Gastroesophageal sphincter (tissue), 4 donors: ENCODE data around the gene MGST3. TPM values are rescaled to one million over a fixed set of nuclear protein-coding genes. Genes with fewer than 3 reads are reported as not detected.

Source experiments
- ATAC-seq: fragments of 150-250 bp; one replicate; pipeline ENCODE4 v1.9.1; 2016; ENCODE audit warnings: mild to moderate bottlenecking, moderate library complexity
- H3K27ac ChIP-seq, 4 donors: fragments of 200-600 bp; sonication (generic) in 3 of 4; 1 replicate in 3 of 4; 2 replicates in 1 of 4; pipeline ENCODE4 v1.5.1; 2016 to 2019
- H3K27me3 ChIP-seq: fragments of 200-600 bp; sonication (generic); one replicate; pipeline ENCODE4 v1.5.1; 2019
- H3K36me3 ChIP-seq, 2 donors: fragments of 200-600 bp; sonication (generic); one replicate each; pipeline ENCODE4 v1.5.1; 2019; ENCODE audit warnings: control low read depth in 1 of 2
- H3K4me1 ChIP-seq, 3 donors: fragments of 200-600 bp; sonication (generic); 1 replicate in 2 of 3; 2 replicates in 1 of 3; pipeline ENCODE4 v1.5.1; 2016 to 2019; ENCODE audit warnings: control low read depth in 2 of 3
- H3K4me3 ChIP-seq, 2 donors: fragments of 200-600 bp; sonication (generic); one replicate each; pipeline ENCODE4 v1.5.1; 2019; ENCODE audit warnings: mild to moderate bottlenecking in 1 of 2, moderate library complexity in 1 of 2
- H3K9me3 ChIP-seq, 3 donors: fragments of 200-600 bp; sonication (generic); one replicate each; pipeline ENCODE4 v1.5.1; 2017 to 2019; ENCODE audit warnings: control low read depth in 2 of 3
- EP300 ChIP-seq: sonication (generic); formaldehyde crosslinking; IDR thresholded peaks from one replicate; pipeline ENCODE4 v1.6.1; 2017; ENCODE audit warnings: antibody characterized with exemption, mild to moderate bottlenecking
- POLR2A ChIP-seq, 2 donors: fragments of 450-650 bp; IDR thresholded peaks; one replicate each; pipeline ENCODE4 v1.6.1; 2017; ENCODE audit warnings: antibody characterized with exemption in 2 of 2, mild to moderate bottlenecking in 2 of 2, moderate library complexity in 1 of 2
- POLR2AphosphoS5 ChIP-seq: sonication (generic); formaldehyde crosslinking; IDR thresholded peaks from one replicate; pipeline ENCODE4 v1.6.1; 2017; ENCODE audit warnings: antibody characterized with exemption
- WGBS, 2 donors: methylation state at CpG; one replicate each; pipeline ENCODE4 v1.1.5; 2018; ENCODE audit warnings: low coverage in 1 of 2; 5-methylcytosine and 5-hydroxymethylcytosine counted together
- total RNA-seq, 4 donors: library from RNA; depleted of rRNA; stranded (reverse); fragments of >200 nt; gene quantifications; one replicate each; pipeline ENCODE4 v1.1.0, GENCODE V29; 2016
- TF ChIP-seq, protein P1 (sequence below), 4 experiments: fragments of 200-600 bp in 2 of 4; fragments of 450-650 bp in 2 of 4; sonication (generic) in 1 of 4; IDR thresholded peaks; one replicate each; pipeline ENCODE4 v1.5.1; 2017 to 2019; ENCODE audit warnings: antibody characterized with exemption in 4 of 4, mild to moderate bottlenecking in 2 of 4, moderate library complexity in 2 of 4

MGST3 gene
- total RNA-seq, 4 donors from 2014 or later: 190 to 236 (median 230) TPM

DNA sequence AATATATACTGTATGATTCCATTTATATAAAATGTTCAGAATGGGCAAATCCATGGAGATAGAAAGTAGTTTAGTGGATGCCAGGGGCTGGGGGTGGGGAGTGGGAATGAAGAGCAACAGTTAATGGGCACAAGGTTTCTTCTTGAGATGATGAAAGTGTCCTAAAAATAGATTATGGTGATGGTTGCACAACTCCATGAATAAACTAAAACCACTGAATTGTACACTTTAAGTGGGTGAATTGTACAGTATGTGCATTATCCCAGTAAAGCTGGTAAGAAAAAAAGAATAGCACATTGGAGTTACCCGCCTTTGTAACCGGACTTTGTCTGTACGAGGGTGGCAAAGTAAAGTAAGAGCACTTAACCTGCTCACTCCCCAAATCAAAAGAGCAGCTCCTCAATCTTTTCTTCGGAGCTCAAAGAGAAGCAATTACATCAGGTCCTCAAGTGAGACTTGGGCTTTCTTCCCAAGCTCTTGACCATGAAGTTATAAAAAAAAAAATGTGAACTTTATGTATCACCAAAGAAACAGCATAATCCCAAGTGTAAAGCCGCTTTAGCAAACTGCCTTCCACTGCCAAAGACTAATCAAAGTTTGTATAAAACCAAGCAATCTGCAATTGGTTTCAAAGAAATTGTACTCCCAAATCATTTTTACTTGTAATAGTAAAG lies 35.3 kb downstream of the MGST3 start:
- Histone ChIP-seq H3K36me3 (peaks cover 9 to 91% of the 10 kb centered on the region in 2 donors), H3K9me3 (no peaks in the 10 kb centered on the region), H3K27ac (no peak overlapping the region), H3K27me3 (no peaks in the 10 kb centered on the region), H3K4me3 (no peak overlapping the region), H3K4me1 (peaks cover 0 to 4% (median 0%) of the 10 kb centered on the region in 3 donors)
- no peak for ATAC-seq
- 0 to 77% methylated on average over 1 to 5 of the region's 5 CpGs for WGBS, 2 donors
- TF ChIP-seq, protein P1, sequence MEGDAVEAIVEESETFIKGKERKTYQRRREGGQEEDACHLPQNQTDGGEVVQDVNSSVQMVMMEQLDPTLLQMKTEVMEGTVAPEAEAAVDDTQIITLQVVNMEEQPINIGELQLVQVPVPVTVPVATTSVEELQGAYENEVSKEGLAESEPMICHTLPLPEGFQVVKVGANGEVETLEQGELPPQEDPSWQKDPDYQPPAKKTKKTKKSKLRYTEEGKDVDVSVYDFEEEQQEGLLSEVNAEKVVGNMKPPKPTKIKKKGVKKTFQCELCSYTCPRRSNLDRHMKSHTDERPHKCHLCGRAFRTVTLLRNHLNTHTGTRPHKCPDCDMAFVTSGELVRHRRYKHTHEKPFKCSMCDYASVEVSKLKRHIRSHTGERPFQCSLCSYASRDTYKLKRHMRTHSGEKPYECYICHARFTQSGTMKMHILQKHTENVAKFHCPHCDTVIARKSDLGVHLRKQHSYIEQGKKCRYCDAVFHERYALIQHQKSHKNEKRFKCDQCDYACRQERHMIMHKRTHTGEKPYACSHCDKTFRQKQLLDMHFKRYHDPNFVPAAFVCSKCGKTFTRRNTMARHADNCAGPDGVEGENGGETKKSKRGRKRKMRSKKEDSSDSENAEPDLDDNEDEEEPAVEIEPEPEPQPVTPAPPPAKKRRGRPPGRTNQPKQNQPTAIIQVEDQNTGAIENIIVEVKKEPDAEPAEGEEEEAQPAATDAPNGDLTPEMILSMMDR (IDR thresholded peaks at IDR 0.05): no peak
- TF ChIP-seq EP300 (no peak), POLR2AphosphoS5 (no peak), POLR2A (IDR thresholded peaks at IDR 0.05) (no peak)

DNA sequence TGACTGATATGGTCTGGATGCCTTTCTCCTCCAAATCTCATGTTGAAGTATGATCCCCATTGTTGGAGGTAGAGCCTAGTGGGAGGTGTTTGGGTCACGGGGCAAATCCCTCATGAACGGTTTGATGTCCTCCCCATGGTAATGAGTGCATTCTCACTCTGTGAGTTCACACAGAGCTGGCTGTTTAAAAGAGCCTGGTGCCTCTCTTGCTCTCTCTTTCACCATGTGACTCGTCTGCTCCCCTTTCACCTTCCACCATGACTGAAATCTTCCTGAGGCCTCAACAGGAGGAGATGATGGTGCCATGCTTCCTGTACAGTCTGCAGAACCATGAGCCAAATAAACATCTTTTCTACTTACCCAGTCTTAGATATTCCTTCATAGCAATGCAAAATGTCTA lies 37.1 kb downstream of the MGST3 start:
- no peaks in the 10 kb centered on the region for H3K9me3 ChIP-seq
- no peak for ATAC-seq
- peaks cover 9 to 89% of the 10 kb centered on the region in 2 donors for H3K36me3 ChIP-seq
- WGBS, 2 donors: 78 to 97% methylated on average over 3 of the region's 3 CpGs
- no peak for TF ChIP-seq EP300
- H3K27ac ChIP-seq: no peak overlapping the region
- no peaks in the 10 kb centered on the region for H3K27me3 ChIP-seq
- no peak overlapping the region for H3K4me3 ChIP-seq
- H3K4me1 ChIP-seq: peaks cover 0 to 4% (median 0%) of the 10 kb centered on the region in 3 donors

DNA sequence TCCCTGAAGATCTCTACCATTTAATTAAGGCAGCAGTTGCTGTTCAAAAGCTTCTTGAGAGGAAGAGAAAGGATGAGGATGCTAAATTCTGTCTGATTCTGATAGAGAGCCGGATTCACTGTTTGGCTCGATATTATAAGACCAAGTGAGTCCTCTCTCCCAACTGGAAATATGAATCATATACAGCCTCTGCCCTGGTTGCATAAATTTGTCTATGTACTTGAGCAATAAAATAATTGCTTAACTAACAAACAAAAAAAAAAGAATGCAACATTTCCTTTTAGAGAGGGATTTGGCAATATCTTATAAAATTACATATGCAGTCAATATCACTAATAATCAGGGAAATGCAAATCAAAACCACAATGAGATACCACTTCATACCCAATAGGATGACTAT lies 40.5 kb downstream of the MGST3 start:
- no peak for ATAC-seq
- Histone ChIP-seq H3K27me3 (no peaks in the 10 kb centered on the region), H3K36me3 (peaks cover 5 to 83% of the 10 kb centered on the region in 2 donors), H3K4me3 (no peak overlapping the region), H3K4me1 (no peaks in the 10 kb centered on the region), H3K27ac (no peak overlapping the region), H3K9me3 (no peaks in the 10 kb centered on the region)
- 88% methylated on average over 2 of the region's 2 CpGs; no CpG with 5 or more reads in 1 of the 2 donors for WGBS, 2 donors
- TF ChIP-seq POLR2AphosphoS5: no peak
- no peak for TF ChIP-seq POLR2A (IDR thresholded peaks at IDR 0.05)
- TF ChIP-seq EP300: no peak
- TF ChIP-seq, protein P1 (IDR thresholded peaks at IDR 0.05): no peak

DNA sequence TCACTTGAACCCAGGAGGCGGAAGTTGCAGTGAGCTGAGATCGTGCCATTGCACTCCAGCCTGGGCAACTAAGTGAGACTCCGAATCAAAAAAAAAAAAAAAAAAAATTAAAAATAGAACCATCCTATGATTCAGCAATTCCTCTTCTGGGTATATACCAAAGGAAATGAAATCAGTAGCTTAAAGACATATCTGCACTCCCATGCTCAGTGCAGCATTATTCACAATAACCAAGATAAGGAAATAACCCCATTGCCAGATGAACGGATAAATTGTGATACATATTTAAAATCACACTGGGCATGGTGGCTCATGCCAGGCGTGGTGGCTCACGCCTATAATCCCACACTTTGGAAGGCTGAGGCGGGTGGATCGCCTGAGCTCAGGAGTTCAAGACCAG lies 43.6 kb downstream of the MGST3 start:
- peaks cover 0 to 83% of the 10 kb centered on the region in 2 donors for H3K36me3 ChIP-seq
- TF ChIP-seq POLR2AphosphoS5 (no peak), POLR2A (IDR thresholded peaks at IDR 0.05) (no peak), EP300 (no peak)
- TF ChIP-seq, protein P1 (IDR thresholded peaks at IDR 0.05): no peak
- H3K27ac ChIP-seq: no peak overlapping the region
- ATAC-seq: no peak
- no peaks in the 10 kb centered on the region for H3K9me3 ChIP-seq
- no peaks in the 10 kb centered on the region for H3K4me1 ChIP-seq
- 89 to 93% methylated on average over 5 of the region's 8 CpGs for WGBS, 2 donors
- no peaks in the 10 kb centered on the region for H3K27me3 ChIP-seq
- no peak overlapping the region for H3K4me3 ChIP-seq

DNA sequence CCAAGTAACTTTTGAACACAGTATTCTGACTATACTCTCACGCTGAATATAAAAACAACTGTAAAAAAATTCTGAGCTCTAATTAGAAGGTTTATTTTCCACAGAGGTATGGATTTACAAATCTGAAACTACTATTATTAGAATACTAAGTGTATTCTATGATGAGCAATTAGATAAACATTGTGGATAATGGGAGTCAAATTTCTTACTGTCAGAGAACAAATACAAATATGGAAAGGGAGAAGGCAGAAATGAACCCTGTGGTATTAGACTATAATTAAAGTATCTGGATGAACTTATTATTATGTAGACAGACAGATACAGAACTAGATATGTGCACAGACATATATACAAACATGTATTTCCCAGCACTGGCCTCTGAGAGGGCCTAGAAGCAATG lies 44.8 kb downstream of the MGST3 start:
- Histone ChIP-seq H3K27me3 (no peaks in the 10 kb centered on the region), H3K9me3 (no peaks in the 10 kb centered on the region), H3K27ac (no peak overlapping the region), H3K36me3 (peaks cover 0 to 88% of the 10 kb centered on the region in 2 donors), H3K4me1 (no peaks in the 10 kb centered on the region), H3K4me3 (no peak overlapping the region)
- ATAC-seq: no peak
- TF ChIP-seq, protein P1 (IDR thresholded peaks at IDR 0.05): no peak
- TF ChIP-seq POLR2AphosphoS5: no peak
- no peak for TF ChIP-seq EP300
- TF ChIP-seq POLR2A (IDR thresholded peaks at IDR 0.05): no peak
- 67 to 81% methylated on average over 1 of the region's 1 CpG for WGBS, 2 donors
